HG03520 (cell line): Measurements from ENCODE around the gene BAZ2B.
"Not testable (repeated sequence)": the region's sequence is repeated elsewhere in the genome, so short reads cannot be mapped to it uniquely, and the experiment has no call there.

Source experiments
- ATAC-seq: cut with Tn5 transposase; IDR thresholded peaks from one replicate; pipeline ENCODE4 v1.9.1; 2021; ENCODE audit warnings: mild to moderate bottlenecking, moderate library complexity; ENCODE audit not compliant: unreplicated experiment

Gene BAZ2B

GRCh38 chr2:159538801-159539200 is 77.5 kb downstream of the BAZ2B start:
- ATAC-seq: no peak

DNA sequence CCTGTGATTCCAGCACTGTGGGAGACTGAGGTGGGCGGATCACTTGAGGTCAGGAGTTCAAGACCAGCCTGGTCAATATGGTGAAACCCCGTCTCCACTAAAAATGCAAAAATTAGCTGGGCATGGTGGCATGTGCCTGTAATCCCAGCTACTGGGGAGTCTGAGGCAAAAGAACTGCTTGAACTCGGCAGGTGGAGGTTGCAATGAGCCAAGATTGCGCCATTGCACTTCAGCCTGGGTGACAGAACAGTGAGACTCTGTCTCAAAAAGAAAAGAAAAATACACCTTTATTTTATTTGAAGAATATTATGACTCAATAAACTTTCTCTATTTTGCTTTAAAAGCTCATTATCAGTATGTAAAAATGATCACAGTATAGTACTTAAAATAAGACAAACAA is 81.1 kb downstream of the BAZ2B start:
- not testable (repeated sequence) for ATAC-seq

GRCh38 chr2:159531475-159531874 is 84.9 kb downstream of the BAZ2B start:
- no peak for ATAC-seq

DNA sequence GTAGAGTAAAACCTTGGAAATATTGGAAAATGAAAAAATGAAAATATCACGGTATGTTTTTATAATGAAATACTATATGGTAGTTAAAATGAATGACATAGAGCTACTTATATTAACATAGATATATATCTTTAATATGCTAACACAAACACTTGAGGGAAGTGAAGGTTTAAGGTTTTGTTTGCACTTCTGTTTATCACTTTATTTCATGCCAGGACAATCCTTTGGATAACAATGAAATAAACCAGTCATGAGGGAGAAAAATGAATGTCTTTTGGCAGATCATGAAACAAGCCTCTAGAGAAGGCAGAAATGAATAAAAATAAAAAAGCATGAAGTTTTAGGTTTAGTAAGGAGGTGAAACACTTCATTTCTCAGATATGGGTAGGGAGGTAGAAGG is 89.9 kb downstream of the BAZ2B start:
- no peak for ATAC-seq

- no peak for ATAC-seq
These were observed 91.3 kb downstream of the BAZ2B start for GRCh38 chr2:159525012-159525411.

GRCh38 chr2:159521272-159521671 is 95.1 kb downstream of the BAZ2B start:
- no peak for ATAC-seq

- ATAC-seq: no peak
These were observed 97.9 kb downstream of the BAZ2B start for GRCh38 chr2:159518321-159519005.

DNA sequence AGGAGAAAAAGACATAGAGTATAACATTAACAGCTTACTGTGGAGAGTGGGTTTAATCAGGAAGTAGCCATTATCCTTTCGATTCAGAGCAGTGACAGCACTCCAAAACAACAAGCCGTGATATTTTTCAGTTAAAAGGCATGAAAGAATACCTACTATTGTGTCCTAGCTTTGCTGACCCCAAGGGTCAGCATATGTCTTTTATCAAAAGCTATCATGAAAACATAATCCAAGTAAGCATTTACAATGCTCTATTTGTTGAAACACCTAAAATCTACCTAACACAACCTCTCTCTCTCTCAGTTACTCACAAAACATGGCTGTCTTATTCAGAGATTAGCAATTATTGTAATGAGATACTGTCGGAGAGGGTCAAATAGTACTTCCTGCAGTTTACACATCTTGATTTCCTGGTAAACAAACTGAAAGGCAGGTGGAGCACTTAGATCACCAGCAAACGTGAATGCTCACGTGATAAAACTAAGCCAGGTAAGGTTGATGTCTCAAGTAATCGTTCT is 100.0 kb downstream of the BAZ2B start:
- peak; percentile 93 for ATAC-seq

- no peak for ATAC-seq
These were observed 100.9 kb downstream of the BAZ2B start for GRCh38 chr2:159515441-159515840.

GRCh38 chr2:159513745-159514144 is 102.6 kb downstream of the BAZ2B start:
- ATAC-seq: no peak

- ATAC-seq: no peak
These were observed 108.2 kb downstream of the BAZ2B start for GRCh38 chr2:159508140-159508539.

GRCh38 chr2:159506764-159507440 is 109.4 kb downstream of the BAZ2B start:
- ATAC-seq: no peak

DNA sequence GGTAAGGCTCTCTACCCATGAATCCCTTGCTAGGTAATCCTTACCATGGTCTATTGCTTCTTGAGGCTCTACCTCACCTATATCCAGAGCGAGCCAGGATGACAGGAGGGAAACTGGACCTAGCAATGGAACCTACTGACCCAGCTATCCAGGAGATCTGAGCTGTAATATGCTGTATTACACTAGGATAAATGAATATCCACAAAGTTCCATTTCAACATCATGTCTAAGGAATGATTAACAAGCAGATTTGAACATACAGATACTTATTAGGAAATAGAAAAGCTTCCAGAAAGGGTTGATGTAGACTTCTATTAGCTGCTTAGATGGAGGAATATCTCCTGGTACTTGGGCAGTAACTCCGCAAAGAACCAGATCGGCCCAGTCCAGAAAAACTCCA is 110.1 kb downstream of the BAZ2B start:
- no peak for ATAC-seq

DNA sequence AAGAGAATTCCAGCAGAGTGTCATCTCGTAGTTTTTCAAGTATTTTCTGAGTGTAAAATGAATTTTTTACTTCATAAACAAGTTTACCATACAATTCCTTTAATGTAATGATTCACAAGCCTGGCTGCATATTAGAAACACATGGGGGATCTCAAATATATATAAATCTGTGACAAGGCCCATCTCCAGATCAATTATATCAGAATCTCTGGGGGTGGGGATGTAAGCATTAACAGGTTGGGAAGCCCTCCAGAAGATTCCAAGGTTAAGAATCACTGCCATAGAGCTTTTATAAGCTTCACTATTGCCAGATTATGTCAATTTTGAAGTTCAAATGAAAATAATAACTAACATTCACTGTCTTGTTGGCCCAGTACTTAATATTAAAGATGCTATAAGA is 111.2 kb downstream of the BAZ2B start:
- ATAC-seq: no peak

- ATAC-seq: no peak
These were observed 114.6 kb downstream of the BAZ2B start for GRCh38 chr2:159501743-159502142.

DNA sequence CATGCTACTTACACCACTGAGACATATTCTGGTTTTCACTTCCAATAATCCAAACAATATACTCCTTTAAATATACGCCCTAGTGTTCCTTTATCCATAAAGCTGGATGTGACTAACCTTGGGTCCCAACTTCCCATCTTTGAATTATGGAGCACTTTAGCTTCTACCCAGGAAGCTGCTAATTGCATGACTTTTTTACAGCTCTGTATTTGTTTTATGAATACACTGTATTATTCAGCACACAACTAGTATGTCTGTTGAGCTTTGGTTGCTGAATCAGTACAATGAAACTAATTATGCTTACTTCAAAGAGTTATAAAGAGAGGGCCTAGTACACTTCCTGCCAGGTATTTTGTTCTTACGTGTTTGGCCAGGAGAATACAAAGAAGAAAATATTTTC is 118.5 kb downstream of the BAZ2B start:
- ATAC-seq: no peak

DNA sequence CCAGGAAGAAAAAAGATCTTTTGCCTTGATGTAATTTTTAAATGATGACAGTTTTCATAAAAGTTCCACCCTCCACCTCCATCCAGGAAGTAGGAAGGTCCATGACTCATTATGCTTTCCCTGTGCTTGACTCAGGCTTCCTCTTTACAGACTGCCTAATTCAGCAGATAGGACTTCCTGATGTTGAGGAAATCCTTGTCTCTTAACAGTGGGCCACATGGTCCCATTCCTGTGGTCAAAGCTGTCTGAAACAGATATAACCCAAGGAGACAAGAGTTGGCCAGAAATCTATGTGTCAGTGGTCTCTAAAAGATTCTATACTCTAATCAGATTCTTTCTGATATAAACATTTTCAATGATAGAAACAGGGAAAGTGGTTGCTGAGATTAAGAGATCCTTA is 119.1 kb downstream of the BAZ2B start:
- ATAC-seq: no peak

DNA sequence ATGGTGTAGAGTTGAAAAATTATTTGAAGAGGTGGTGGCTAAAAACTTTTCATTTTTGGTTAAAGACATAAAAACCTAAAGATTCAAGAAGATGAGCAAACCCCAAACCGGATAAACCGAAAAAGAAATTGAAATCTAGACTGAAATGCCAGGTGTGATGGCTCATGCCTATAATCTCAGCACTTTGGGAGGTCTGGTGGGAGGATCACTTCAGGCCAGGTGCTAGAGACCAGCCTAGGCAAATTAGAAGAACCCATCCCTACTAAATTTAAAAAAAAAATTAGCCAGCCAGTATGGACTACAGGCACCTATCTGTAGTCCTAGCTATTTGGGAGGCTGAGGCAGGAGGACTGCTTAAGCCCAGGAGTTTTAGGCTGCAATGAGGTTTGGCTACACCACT is 126.9 kb downstream of the BAZ2B start:
- ATAC-seq: no peak

DNA sequence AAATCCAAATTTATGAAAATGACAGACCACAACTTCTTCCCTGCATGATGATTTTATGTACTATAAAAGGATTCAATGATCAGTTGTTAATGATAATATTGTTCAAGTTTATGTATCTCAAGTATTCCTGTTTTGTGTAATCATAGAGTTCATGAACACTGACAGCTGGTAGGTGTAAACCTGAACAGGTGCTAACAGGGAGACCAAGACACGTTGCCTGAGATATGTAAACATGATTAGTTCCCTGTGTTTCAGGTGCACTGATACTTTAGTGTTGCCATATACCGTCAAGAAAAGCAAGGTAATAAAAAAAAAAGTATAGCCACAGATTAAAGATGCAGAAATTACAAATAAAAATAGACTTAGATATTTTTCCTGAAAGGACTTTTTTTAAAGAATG is 131.8 kb downstream of the BAZ2B start:
- ATAC-seq: no peak

GRCh38 chr2:159476329-159476728 is 140.0 kb downstream of the BAZ2B start:
- ATAC-seq: no peak

- ATAC-seq: no peak
These were observed 140.6 kb downstream of the BAZ2B start for GRCh38 chr2:159475793-159476192.

DNA sequence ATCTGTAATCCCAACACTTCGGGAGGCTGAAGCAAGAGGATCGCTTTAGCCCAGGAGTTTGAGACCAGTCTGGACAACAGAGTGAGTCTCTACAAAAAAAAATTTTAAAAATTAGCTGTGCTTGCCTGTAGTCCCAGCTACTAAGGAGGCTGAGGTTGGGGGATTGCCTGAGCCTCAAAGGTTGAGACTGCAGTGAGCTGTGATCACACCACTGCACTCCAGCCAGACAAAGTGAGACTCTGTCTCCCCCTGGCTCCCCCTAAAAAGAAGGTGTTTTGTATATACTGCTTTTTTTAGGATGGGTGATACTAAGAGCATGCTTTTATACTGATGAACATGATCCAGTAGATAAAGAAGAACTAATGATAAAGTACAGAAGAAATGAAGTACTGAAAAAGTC is 145.0 kb downstream of the BAZ2B start:
- ATAC-seq: no peak

DNA sequence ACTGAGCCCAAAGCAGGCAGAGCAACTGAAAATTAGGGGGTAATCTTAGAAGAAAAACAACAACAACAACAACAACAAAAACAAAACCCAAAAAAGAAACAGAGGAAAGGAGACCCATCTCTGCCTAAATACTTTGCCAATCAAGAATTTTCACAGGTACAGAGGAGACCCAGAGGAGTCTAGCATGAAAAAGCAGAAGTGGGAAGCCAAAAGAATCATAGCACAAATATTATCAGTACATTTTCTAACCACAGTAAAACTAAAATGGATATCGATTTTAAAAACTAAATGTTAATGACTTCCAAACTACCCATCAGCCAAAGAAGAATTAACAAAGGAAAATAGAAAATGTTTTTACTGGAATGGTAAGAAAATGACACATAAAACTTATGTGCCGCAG is 148.1 kb downstream of the BAZ2B start:
- ATAC-seq: no peak
